NCI-H510A treated with DMSO at 0.1 percent for 48 hours (cell line): Measurements from ENCODE around the gene MED20.
A peak's percentile ranks its signal among the peaks of the same experiment; 100 is the strongest.
"Not testable (repeated sequence)": the region's sequence is repeated elsewhere in the genome, so short reads cannot be mapped to it uniquely, and the experiment has no call there.

Experiments
- DNase-seq: peaks from one replicate; lab custom pipeline; 2025; lab: John Stamatoyannopoulos, UW

The MED20 gene, protein sequence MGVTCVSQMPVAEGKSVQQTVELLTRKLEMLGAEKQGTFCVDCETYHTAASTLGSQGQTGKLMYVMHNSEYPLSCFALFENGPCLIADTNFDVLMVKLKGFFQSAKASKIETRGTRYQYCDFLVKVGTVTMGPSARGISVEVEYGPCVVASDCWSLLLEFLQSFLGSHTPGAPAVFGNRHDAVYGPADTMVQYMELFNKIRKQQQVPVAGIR

DNA sequence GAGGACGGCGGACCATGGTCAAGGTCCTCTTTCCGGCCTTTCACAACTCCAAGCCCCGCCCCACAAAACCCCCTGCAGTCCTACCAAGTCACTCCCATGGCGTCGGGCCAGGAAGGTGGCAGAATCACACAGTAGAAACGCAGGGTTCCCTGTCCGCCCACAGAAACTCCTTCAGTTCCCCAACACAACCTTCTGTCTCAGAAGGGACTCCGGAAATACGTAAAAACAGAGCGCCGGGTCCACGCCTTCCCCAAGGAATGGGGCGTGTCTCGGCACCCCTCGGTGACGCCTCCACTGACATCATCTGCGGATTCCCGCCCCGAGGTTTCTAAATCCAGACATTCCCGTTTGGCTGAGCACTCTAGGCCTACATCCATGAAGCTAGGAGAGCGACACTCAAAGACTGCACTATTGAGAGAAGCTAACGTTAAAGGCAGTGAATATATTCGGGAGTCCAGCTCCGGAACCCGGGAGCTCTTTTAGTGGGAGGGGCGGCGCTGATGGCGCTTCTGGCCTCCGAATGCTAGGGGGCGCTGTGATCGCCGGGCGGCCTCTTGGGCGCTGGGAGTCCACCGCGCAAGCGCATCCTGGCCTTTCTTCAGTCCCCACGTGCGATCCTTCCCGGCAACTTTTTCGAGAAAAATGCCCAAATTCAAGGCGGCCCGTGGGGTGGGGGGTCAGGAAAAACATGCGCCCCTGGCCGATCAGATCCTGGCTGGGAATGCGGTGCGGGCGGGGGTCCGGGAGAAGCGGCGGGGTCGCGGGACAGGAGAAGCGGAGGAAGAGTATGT lies at the start of gene MED20, which contains the start of gene BYSL:
Gene MED20 (minus strand): TSS at position 219 of the 791 bp plus-strand sequence. CDS start 121 bp downstream, at position 98.
Gene BYSL (plus strand): TSS at position 579 of the 791 bp plus-strand sequence. CDS start 64 bp downstream, at position 643.
- DNase-seq, result peak; percentile 99

DNA sequence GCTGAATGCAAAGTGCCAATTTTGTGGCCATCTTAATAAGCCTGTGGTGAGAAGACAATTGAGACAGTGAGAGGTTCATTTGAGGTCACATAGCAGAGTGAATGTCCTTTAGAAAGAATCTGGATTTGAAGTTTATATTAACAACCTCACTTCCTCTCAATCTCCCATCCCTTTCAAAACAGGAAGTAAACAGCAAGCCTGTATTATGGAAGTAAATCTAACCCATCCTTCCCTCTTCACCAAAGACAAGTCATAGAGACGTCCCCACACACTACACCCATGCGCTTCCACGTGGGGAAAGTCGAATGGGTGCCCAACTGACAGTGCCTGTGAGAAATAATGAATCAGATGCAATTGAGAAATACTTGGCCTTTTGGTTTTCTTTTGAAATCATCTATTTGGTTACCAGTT lies 49.5 kb upstream of the MED20 start:
- DNase-seq, result no peak

DNA sequence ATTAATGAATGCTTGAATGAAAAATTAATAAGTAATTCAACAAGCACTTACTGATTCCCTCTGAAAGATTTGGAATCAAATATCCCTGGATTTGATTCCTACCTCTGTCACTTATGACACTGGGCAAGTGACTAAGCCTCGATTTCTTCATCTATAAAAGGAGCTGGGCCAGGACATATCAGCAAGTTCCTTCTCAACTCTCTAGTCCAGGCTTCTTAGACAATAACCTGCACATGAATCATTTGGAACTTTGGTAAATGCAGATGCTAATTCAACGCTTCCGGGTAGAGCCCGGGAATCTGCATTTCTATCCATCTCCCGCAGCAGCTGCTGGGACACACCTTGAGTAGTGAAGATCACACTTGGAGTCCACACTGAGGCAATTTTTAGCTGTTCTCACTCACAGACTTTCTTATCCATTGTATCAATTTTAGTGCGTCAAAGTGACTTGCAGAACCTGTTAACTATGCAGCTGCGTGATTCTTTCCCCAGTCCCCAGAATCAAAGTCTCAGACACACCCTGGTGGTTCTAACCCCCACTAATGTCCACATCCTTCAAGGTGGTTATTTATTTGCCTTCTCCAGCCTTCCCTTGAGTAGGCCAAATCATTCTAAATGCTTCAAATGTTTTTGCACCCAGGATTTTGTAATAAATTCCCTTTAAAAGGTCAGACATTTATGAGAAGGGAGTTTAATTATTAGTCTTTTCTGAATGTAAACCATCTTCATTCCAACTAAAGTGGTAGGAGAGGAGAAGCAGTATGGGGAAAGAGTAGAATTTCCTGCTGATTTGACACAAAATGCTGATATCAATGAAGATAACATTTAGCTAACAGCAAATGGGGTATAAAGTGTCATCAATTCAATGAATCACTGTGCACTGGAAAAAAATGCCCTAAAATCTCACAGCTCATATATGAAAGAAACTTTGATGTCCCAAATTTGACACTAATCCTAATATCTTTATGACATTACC lies 46.7 kb upstream of the MED20 start:
- no peak for DNase-seq

DNA sequence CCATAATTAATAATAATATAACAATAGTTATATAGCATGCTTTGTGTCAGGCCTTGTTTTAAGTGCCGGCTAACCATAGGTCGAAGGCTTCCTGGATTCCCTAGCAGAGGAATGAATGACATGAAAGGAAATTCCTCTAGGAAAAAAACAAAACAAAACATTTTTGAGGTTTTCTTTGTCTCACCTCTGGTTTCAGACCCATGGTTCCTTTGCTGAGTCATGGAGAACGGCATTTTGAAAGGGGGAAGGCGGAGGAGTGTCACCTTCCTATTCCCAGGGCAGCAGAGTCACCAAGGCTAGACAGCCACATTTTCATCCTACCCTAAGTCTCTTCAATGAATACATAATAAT lies 46.0 kb upstream of the MED20 start:
- no peak for DNase-seq

DNA sequence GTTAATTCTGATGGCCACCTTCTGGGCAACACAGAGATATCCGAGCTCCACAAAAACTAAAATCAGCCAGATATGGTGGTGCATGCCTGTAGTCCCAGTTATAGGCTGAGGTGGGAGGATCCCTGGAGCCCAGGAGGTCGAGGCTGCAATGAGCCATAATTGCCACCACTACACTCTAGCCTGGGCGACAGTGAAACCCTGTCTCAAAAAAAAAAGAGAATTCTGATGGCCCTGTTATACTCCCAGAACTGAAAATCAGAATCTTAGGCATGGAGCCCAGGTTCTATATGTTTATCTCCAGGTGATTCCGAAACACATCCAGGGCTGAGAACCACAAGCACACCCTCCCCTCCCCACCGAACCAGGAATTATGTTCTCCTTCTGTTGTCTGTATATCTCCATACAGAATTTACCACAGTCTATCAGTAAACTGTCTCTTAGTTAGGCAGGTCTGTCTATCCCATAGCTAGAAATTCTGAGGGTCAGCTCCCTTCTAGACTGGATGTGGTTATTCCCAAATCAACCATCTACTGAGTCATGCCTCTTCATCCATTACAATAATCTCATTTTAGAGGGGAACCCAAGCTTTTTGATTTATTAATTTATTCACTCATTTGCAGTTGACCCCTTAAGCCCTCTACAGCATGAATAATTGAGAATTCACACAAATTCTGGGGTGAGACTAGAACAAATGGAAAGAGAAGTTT lies 45.4 kb upstream of the MED20 start:
- no peak for DNase-seq

DNA sequence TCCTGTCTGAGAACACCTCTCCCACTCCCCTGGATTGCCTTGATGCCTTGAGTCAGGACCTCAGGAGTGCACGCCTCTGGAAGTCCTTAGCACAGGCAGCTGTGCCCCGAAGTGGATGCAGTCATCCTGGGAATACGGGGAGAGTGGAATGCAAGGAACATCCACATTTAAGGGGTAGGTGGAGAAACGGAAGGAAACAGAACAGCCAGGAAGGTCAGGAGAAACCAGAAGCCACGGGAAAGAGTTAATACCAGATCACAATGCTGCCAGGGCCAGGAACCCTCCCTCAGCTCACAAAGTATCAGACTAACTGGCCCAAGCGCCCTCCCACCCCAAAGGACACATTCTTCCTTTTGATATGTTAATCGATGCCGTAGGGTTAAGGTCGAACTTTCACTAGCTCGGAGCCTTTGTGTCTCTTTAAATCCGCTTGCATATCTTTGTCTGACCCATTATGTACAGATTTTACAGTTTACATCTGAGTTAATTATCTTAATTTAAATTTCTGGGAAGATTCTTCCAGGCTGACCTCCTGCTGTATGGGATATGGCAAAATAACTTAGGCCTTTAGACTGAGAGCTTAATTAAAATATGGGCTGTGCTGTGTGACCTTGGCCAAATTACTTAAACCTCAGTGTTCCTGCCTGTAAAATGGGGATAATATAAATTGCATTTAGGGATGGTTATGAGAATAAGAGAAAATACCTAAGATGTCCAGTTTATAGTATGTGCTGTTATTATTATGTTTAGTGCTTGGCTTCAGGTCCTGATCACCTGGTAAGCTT lies 44.7 kb upstream of the MED20 start:
- DNase-seq, result no peak

DNA sequence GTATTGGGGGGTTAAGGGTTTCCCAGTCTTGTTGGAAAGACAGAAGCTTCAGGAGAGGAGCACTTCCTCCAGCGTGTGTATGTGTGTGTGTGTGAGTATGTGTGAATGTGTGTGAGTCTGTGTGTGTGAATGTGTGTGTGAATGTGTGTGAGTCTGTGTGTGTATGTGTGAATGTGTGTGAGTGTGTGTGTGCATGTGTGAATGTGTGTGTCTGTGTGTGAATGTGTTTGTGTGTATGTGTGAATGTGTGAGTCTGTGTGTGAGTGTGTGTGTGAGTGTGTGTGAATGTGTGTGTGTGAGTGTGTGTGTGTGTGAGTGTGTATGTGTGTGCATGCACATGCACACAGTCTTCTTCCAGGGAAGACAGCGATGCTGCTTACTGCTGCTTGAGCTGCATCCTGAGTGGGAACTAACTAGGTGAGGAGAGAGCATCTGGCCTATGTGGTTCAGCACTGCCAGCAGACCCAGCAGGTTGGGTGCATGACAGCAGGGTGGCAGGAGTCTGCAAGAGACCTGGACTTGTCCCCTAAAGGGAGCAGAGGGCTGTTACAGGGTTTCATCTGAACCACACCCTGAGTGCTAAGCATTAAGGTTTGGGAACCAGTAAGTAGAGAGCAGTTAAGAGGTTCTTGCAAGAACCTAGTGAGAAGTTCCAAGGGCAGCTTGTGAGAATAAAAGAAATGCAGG lies 43.4 kb upstream of the MED20 start:
- DNase-seq, result no peak

DNA sequence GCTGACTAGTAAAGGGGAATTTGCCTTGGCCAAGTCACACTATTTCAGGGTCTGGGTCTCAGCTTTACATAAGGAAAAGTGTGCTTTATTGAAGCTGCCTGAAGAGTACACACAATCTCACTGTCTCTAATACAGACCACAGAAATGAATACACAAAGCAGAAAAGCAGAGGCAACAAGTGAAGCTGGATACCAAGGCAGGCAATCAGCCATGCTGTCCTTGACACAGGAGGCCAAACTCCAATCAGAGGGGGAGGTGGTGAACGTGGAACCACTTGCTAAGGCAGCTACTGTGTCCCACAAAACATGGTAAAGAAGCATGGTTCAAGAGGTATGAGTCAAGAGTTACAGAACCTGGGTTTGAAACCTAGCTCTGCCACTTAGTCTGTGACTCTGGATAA lies 42.4 kb upstream of the MED20 start:
- no peak for DNase-seq

DNA sequence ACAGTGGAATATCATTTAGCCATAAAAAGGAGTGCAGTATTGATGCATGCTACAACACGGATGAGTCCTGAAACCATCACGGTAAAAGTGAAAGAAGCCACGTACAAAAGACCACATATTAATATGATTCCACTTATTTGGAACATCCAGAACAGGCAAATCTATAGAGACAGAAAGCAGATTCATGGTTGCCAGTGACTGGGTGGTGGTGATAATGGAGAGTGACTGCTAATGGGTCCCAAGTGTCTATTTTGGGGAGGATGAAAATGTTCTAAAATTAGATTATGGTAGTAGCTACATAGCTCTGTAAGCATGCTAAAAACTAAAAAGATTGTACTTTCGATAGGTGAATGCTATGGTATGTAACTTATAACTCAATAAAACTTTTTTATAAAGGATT lies 39.1 kb upstream of the MED20 start:
- DNase-seq, result no peak

DNA sequence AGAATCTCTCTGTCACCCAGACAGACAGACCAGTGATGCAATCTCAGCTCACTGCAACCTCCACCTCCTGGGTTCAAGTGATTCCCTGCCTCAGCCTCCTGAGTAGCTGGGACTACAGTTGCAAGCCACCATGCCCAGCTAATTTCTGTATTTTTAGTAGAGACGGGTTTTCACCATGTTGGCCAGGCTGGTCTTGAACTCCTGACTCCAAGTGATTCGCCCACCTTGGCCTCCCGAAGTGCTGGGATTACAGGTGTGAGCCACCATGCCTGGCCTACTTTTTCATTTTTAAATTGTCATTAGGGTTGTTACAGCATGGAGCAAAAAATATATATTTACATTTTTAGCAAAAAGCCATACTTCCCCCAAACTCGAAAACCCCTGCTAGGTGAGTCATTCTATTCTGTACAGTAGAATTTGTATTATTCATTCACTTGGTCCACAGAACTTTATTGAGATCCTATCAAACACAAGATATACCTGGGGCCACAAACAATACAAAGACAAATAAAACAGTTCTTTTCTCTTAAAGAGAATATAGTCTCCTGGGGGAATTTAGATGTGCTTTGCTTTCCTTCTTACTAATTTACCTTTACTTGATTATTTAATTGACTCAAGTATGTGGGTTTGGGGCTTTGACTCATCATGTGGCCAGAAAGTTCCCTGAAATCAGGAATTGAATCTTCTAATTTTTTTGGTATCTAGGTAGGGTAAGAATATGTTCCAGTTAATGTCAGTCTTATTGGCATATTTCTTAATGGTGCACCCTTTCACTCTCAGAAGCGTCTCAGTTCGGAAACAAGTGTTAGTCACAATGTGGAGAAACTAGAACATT lies 37.3 kb upstream of the MED20 start:
- DNase-seq, result no peak

DNA sequence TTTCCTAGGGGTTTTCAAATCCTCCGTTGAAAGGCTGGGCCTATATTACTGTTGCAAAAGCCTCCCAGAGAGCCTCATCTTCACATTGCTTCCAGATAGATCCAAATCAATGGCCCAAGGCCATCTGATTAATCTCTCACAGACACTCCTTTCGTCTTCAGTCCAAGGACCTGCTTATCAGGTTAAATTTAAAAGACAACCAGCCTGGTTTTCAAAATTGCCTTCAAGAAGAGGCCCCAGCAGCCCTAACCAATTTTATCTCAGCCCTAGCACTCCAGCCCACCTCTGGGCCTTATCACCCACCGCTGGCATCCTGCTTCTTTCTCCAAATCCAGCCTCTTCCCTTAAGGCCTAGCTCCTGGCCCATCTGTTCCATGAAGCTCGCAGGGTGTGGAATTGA lies 36.2 kb upstream of the MED20 start:
- no peak for DNase-seq

DNA sequence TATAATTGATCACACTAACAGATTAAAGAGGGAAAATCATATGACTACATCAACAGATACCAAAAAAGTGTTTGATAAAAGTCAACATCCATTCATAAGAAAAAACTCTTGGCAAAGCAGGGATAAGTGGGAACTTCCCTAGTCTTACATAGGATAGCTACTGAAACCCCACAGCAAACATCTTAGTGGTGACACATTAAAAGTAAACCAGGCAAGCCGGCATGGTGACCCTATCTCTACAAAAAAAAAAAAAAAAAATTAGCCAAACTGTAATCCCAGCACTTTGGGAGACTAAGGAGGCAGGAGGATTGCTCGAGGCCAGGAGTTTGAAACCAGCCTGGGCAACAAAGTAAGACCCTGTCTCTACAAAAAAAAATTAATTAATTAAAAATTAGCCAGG lies 34.5 kb upstream of the MED20 start:
- no peak for DNase-seq

DNA sequence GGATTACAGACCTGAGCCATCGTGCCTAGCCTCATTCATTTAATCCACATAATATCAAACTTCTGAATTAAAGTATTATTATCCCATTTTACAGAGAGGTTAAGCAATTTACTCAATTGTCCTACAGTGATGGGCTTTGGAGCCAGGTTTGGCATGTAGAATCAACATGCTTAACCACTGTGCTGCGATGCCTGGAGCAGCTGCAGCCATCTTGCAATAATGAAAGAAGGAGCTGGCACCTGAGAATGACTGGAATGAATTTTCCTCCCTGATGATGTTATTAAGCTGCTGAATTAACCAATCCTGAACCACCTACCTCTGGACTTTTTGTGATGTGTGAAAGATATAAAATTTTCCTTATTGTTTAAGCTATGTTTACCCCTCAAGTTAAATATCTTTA lies 33.7 kb upstream of the MED20 start:
- no peak for DNase-seq

DNA sequence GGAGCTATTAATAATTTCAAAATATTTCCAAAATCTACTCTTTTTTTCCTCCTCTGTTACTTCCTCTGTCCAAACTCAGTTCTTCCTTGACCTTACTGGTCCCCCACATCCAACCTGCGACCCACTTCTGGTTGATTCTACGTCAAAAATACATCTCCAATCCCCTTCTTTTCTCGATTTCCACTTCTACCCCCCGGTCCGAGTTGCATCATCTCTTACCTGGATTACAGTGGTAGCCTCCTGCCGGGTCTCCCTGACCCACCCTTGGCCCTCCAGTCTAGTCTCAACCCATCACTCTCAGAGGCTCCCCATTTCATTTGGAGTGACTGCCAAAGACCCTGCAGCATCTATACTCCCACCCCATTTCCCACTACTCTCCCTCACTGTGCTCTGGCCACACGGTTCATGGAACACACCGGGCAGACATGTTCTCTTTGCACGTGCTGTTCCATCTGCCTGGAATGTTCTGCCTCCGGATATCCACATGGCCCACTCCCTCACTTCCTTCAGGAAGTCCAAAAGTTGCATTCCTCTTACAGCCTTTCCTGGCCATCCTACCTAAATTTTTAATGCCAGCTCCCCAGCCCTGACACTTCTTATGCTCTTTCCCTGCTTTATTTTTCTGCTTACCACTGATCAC lies 26.8 kb upstream of the MED20 start:
- DNase-seq, result no peak

DNA sequence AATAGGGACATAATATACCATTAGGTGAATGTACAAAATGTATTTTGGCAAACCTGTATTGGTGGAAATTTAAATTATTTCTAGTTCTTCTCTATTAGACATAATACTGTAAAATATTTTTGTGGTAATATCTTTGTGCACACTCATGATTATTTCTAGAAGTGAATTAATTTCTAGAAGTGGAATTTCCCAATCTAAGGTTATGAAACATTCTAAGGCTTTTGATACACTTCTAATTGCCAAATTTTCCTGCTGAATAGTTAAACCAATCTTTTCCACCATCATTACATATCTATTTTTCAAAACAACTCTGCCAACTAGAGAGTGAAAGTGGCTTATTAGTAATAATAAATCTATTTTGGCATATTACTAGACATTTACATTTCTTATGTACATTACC lies 22.5 kb upstream of the MED20 start:
- DNase-seq, result no peak

DNA sequence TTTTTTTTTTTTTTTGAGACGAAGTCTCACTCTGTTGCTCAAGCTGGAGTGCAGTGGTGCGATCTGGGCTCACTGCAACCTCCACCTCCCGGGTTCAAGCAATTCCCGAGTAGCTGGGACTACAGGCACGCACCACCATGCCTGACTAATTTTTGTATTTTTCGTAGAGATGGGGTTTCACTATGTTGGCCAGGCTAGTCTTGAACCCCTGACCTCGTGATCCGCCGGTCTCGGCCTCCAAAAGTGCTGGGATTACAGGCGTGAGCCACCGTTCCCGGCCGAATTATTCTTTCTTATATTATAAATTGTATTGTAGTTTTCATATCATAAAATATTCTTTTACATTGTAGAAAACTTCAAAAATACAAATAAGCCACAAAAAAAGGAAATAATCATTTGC lies 21.9 kb upstream of the MED20 start:
- DNase-seq, result not testable (repeated sequence)

DNA sequence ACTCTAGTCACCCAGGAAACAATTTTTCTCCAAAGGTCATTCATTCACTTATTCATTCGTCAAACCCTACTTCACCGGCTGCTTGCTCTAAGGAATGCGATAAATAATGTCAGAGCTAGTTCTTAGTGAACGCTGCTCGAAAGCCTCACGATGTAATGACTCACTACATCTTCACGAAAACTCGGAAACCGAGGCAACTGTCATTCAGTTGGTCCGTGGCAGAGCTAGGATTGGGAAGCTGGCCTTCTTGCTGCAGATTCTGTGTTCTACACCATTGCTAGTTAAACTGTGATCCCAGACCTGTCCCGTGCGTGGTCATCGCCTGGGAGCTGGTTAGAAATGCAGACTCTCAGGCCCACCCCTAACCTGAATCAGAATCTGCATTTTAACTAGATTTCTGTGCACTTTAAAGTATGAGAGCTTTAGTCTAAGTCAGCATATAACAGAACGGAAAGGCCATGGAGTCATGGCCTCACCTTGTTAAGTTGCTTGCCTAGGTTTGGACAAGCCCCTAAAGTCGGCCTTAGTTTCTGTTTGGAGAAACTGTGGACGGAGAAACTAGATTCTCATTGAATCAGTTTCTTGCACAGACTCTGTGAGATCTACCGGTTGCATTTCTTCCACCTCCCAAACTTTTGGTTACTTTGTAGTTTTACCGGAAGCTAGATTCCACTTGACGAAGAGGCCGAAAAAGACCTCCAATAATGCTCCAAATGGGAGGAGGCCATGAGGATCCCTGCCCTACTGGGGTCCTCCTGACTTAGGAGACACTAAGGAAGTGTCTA lies 21.3 kb upstream of the MED20 start:
- DNase-seq, result no peak
